Sciatic nerve (tissue), 2 donors: ENCODE results near the gene KCNC1. TPM values are rescaled to one million over a fixed set of nuclear protein-coding genes. Genes with fewer than 3 reads are reported as not detected.
A peak's percentile ranks its signal among the peaks of the same experiment; 100 is the strongest.

Experiments used
- ATAC-seq: fragments of 200-7000 bp; cut with Tn5 transposase; one replicate; pipeline ENCODE4 v1.9.1; 2020; ENCODE audit warnings: mild to moderate bottlenecking, moderate library complexity
- DNase-seq: peaks from one replicate; pipeline ENCODE4 v3.0.0-alpha.2; 2020; ENCODE audit warnings: low spot score
- intact Hi-C: fragments of 100-400 bp; cut with DNase I; formaldehyde crosslinking; loops from one replicate; pipeline ENCODE4 v1.14.2; 2022
- total RNA-seq: library from RNA; stranded (reverse); fragmentation: NEBNext Ultra II Directional; extraction: Animal tissue kit (Norgen Biotek cat#: 25700); gene quantifications from one replicate; pipeline ENCODE4 v1.2.1, GENCODE V29; 2021
- donor health status: DM: no; HTN: no; CAD: no.
- donor health status: DM: no; HTN: no; CAD: no.

Gene KCNC1
- not detected for total RNA-seq

DNA sequence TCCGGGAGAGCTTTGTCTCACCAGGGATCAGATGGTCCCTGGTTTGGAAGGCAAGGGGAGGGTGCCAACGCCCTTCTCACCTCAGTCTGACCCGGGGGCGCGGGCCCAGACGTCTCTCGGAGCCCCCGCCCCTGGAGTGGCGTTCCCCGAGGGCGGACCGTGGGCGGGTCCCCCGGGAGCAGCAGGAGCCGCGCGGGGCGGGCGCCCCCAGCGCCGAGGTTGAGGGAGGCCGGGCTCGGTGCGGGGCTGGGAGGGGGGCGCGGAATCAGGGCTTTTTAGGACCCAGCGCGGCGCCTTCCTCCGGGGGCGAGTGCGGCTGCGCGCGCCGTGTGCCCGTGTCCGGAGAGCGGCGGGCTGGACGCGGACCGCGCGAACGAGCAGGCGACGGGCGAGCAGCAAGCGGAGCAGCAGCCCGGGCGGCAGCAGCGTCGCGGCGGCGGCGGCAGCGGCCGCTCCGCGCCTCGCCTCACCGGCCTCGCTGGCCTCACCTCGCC, at the start of gene KCNC1:
KCNC1 (plus strand) TSS at position 364 of the 494 bp plus-strand sequence. CDS start 1,222 bp downstream, outside the sequence.
- DNase-seq: peak; percentile 54
- no peak for ATAC-seq
- intact Hi-C loops: no loop called here

DNA sequence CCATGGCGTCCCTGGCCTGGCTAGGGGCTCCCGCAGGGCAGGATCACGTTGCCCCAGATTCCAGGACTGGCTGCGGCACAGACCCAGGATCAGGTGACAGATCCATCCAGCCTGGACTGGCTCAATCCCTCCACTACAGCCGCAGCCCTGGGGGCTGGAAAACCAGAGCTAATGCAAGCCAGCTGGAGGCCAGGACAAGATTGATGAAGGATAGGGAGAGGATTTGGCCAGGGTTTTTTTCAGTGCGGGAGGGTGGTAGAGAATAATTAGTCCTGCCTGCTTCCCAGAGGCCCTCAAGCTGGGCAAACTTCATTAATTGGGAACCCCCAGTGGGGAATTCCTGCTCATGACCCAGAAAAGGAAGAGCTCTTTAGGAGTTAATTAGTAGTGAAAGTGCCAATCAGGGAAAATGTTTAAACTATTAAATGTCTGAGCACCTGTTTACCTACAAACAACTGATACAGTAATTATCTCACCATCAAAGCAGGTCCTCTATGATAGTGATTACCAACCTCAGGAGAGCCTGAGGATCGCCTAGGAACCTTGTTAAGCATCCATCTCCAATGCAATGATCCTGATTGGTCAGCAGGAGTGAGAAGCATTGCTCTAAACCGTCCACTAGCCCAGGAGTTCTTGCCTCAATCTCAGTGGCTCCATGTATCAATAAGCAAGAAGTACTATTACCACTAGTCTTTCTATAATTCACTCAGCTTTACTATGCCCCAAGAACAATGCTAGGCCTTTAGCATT, 48.2 kb upstream of the KCNC1 start:
- intact Hi-C loops: no loop called here
- DNase-seq (no peak), ATAC-seq (no peak)

GRCh38 chr11:17687946-17688670, 46.5 kb upstream of the KCNC1 start:
- no peak for ATAC-seq
- DNase-seq: no peak
- intact Hi-C loops: no loop called here

GRCh38 chr11:17691550-17691949, 43.0 kb upstream of the KCNC1 start:
- ATAC-seq: no peak
- no peak for DNase-seq
- intact Hi-C loops: no loop called here

GRCh38 chr11:17691976-17692375, 42.6 kb upstream of the KCNC1 start:
- DNase-seq: no peak
- ATAC-seq: no peak
- intact Hi-C loops: no loop called here

GRCh38 chr11:17692931-17693330, 41.6 kb upstream of the KCNC1 start:
- ATAC-seq: no peak
- DNase-seq: no peak
- intact Hi-C loops: no loop called here

DNA sequence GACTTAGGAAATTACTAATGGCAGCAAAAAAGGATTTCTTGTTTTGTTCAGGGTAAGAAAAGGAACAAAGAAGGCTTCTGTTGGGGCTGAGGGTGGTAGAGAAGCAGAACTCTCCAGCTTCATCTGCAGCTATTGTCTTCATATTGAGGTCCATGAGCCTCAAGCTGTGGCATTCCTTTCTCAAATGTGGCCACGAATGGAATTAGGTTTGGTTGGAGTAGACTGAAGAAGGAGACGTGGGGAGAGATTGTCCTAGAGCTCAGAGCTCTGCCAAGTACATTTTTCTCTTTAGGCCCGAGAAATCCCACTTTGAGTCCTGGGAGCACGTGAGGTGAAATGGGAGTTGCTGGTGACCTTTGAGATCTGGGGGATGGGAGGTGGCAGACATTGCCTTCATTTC, 41.0 kb upstream of the KCNC1 start:
- intact Hi-C loops: no loop called here
- DNase-seq (no peak), ATAC-seq (no peak)

DNA sequence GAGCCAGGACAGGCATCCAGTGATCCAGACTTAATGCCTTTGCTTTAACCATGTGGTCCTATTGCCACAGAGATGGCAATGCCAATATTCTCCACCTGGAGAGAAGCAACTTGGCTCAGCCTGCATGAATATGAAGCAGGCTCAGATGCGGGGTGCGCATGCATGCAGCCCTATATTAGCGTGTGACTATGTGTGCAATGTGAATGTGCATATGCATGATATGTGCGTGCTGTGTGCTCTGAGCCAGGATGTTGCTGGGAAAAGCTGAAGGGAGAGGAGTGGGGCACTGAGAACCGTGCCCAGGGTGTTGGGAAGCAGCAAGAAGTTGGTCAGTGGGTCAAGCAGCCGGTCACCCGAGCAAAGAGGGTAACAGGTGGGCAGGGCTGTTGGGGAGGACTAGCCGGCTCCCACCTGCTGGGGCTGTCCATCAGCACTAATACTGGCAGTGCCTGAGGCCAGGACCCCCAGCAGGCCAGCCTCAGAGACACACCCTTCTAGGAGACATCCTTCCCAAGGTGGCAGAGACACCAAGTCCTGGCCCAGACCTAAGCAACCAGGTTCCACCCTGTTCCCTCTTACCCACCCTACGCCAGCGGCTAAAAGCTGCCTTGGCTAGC, 40.0 kb upstream of the KCNC1 start:
- intact Hi-C loops: no loop called here
- peak; percentile 14 for ATAC-seq
- DNase-seq: no peak

- DNase-seq: no peak
These were observed 38.8 kb upstream of the KCNC1 start for GRCh38 chr11:17695454-17696441.

DNA sequence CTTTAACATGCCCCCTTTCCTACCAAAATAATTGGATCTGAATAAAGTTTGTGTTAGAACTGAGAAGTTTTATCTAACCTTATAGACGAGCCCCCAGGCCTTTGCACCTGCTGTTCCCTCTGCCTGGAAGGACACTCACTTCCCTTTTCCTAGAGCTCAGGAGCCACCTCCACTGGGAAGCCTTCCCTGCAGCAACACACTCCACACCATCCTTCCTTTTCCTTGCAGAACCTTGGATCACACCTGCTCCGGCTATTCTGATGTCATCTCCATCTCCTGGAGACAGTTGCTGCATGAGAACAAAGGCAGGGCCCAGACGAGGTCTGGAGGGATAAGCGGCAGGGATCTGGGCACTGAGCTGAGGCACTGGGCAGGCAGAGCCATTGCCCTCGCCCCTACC, 37.8 kb upstream of the KCNC1 start:
- no peak for ATAC-seq
- no peak for DNase-seq
- intact Hi-C loops: no loop called here

More at GRCh38 chr11:17695454-17696441, 38.8 kb upstream of the KCNC1 start:
- no peak for ATAC-seq
- intact Hi-C loops: no loop called here

DNA sequence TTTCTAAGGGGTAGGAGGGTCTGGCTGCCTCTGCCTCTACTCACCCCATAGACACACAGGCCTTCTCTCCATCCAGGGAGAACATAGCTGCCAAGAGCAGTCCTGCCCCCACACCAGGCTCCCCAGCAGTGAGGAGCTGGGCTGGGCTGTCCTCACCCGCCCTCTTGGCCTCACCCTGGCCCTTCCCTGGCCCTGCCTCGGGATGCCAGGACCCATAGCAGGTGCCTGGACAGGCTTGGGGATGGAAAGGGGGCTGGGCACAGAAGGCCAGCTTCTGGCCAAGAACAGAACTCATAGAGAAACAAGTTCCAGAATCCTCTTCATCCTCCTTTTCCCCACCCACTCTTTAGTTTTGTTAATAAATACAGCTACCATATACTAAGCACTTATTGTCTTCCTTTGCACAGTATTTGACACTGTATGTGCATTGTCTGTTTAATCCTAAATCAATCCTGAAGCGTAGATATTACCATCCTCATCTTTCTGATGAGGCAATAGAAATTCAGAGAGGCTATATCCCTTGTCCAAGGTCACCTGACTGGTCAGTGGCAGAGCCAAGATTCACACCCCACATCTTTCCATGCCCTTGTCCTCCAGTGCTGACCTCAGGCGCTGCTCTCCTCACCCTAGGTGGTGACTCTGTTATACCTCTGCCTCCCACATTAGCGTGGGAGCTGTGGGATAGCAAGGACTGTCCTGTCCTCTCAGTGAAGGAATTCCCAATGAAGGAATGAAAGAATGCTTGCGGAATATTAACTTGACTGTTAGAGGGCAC, 37.2 kb upstream of the KCNC1 start:
- ATAC-seq (peak; percentile 13), DNase-seq (no peak)
- intact Hi-C loops: no loop called here

DNA sequence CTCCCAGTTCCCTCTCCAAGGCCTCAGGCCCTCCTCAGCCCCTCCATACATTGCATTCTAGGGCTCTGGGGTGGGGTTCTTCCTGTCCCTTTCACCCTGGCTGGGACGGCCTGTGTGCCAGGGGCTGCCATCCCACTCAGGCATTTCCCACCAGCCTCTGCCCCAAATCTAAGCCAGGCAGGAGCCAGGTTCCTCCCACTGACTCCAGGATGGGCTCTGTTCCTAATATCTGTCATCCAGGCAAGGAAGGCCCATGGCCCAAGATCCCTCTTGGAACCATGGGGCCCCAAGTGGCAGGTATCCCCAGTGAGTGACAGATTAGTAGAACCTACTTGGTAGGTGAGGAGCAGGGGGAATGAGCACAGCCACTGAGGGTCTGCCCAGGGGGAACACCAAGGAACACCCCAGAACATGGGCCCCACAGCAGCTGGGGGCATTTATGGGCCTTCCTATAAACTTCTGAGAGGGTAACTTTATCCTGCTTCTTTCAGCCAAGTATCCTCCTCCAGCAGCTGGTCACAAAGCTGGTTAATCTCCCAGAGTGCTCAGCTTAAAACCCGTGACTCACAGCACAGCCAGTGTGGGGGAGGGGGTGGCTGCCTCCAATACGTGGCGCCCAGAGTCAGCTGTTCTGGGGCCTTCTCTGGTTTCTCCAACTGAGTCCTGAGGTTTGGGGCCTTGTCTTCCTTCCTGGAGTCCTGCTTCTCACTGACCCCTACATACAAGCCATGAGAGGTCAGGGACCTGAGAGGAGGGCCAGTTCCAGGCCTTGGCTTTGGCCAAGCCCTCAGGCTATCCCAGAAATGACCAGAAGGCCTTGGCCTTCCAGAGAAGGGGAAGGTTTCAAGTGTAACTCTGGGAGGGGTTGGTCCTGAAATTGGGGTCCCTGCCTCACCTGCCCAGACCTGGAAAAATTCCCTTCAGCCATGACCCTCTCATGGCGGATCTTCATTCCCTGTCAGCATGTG, 35.1 kb upstream of the KCNC1 start:
- intact Hi-C loops: no loop called here
- ATAC-seq (no peak), DNase-seq (no peak)

DNA sequence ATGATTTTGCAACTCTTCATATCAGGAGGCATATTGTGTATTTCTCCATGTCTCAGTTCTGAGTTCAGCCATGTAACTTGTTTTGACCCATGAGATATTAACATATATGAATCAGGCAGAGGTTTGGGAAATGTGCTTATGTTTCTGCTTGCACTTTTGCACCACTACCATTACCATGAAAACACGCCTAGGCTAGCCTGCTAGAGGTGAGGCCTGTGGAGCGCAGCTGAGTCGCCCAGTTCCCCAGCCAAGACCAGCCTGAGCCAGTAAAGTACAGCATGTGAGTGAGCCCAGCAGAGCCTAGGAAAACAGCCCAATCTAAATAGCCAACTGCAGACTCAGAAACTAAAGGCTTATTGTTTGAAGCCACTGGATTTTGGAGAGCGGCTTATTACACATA, 33.6 kb upstream of the KCNC1 start:
- intact Hi-C loops: no loop called here
- DNase-seq: no peak
- ATAC-seq: no peak

GRCh38 chr11:17702876-17703275, 31.7 kb upstream of the KCNC1 start:
- intact Hi-C loops: no loop called here
- no peak for ATAC-seq
- DNase-seq: no peak

- ATAC-seq (no peak), DNase-seq (no peak)
- intact Hi-C loops: no loop called here
These were observed 30.6 kb upstream of the KCNC1 start for GRCh38 chr11:17703951-17704350.

DNA sequence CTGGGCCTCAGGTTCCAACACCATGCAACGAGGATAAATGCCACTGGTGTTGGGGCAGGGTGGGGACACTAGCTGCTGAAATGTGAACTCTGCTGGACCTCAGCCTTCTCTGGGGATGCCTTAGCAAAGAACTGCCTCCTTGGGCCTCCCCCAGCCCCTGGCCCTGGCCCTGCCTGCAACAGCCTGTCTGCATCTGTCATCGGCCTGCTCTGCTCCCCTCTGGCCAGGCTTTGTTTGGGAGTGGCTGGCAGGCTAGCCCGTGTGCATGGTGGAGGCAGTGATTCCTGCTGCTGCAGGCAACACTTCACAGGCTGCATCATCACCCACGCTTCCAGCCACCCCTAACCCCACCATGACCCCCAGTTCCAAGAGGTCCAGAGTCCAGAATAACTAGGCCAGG, 26.8 kb upstream of the KCNC1 start:
- intact Hi-C loops: no loop called here
- no peak for ATAC-seq
- DNase-seq: no peak

DNA sequence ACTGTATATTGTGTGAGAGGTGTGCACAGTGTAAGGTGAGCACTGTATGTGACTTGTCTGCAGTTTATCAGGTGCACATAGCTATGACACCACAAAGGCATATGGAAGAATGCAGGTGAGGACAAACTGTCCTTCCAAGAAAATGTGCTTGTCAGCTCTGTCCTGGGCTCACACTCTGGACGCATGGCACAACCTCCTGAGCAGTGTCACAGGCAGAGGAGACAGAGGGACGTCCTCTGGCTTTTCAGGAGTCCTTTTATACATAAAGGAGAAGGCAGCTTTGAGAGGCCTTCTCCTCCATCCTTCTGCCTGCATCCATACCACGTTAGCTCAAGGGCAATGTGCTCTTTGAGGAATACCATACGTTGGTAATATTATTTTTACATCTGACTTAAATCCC, 22.7 kb upstream of the KCNC1 start:
- ATAC-seq (no peak), DNase-seq (no peak)
- intact Hi-C loops: no loop called here
